Neural progenitor cell (in vitro differentiated cells): ENCODE data around the gene AAMP.

ENCODE experiments used
- EZH2 ChIP-seq: fragments of 200-600 bp; sonication (generic); IDR thresholded peaks from 2 replicates; pipeline ENCODE4 v1.6.1; 2017; ENCODE audit warnings: antibody characterized with exemption, mild to moderate bottlenecking, moderate library complexity
- TF ChIP-seq, protein P1 (sequence below): fragments of 200-600 bp; sonication (generic); IDR thresholded peaks from 2 replicates; pipeline ENCODE4 v1.5.1; 2017; ENCODE audit warnings: antibody characterized with exemption, mild to moderate bottlenecking

- TF ChIP-seq, protein P1, sequence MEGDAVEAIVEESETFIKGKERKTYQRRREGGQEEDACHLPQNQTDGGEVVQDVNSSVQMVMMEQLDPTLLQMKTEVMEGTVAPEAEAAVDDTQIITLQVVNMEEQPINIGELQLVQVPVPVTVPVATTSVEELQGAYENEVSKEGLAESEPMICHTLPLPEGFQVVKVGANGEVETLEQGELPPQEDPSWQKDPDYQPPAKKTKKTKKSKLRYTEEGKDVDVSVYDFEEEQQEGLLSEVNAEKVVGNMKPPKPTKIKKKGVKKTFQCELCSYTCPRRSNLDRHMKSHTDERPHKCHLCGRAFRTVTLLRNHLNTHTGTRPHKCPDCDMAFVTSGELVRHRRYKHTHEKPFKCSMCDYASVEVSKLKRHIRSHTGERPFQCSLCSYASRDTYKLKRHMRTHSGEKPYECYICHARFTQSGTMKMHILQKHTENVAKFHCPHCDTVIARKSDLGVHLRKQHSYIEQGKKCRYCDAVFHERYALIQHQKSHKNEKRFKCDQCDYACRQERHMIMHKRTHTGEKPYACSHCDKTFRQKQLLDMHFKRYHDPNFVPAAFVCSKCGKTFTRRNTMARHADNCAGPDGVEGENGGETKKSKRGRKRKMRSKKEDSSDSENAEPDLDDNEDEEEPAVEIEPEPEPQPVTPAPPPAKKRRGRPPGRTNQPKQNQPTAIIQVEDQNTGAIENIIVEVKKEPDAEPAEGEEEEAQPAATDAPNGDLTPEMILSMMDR: no peak
- TF ChIP-seq EZH2: no peak
These were observed 15.7 kb upstream of the AAMP start for GRCh38 chr2:218285604-218286003.
